Measurements from ENCODE around the gene TTK.
"Not testable (repeated sequence)": the region's sequence is repeated elsewhere in the genome, so short reads cannot be mapped to it uniquely, and the experiment has no call there.

TTK gene

GRCh38 chr6:80021591-80021990 lies 17.1 kb downstream of the TTK start:
- DNase-seq (ENCODE audit: low read depth in 2 of 2), result no peak

- no peak for DNase-seq (ENCODE audit: low read depth in 2 of 2)
These were observed 18.4 kb downstream of the TTK start for GRCh38 chr6:80022803-80023202.

- no peak for DNase-seq (ENCODE audit: low read depth in 2 of 2)
These were observed 24.1 kb downstream of the TTK start for GRCh38 chr6:80028589-80028988.

- no peak for DNase-seq (ENCODE audit: low read depth in 2 of 2)
These were observed 25.0 kb downstream of the TTK start for GRCh38 chr6:80029470-80029869.

GRCh38 chr6:80048220-80048619 lies 43.8 kb downstream of the TTK start:
- DNase-seq (ENCODE audit: low read depth in 2 of 2), result not testable (repeated sequence)

- no peak for DNase-seq (ENCODE audit: low read depth in 2 of 2)
These were observed 56.3 kb downstream of the TTK start for GRCh38 chr6:80060774-80061173.

GRCh38 chr6:80068146-80068545 lies 63.7 kb downstream of the TTK start:
- not testable (repeated sequence) for DNase-seq (ENCODE audit: low read depth in 2 of 2)

- not testable (repeated sequence) for DNase-seq (ENCODE audit: low read depth in 2 of 2)
These were observed 66.0 kb downstream of the TTK start for GRCh38 chr6:80070431-80070830.

GRCh38 chr6:80077067-80077466 lies 72.6 kb downstream of the TTK start:
- no peak for DNase-seq (ENCODE audit: low read depth in 2 of 2)

GRCh38 chr6:80088637-80089036 lies 84.2 kb downstream of the TTK start:
- DNase-seq (ENCODE audit: low read depth in 2 of 2), result no peak

GRCh38 chr6:80091506-80091905 lies 87.1 kb downstream of the TTK start:
- no peak for DNase-seq (ENCODE audit: low read depth in 2 of 2)

Data from stimulated activated CD8-positive, alpha-beta memory T cell treated with anti-CD3 and anti-CD28 coated beads, Interleukin-15, amount 100 ng/mL, for 48 hours (primary cell).